ENCODE measurements around the gene ABCA3. TPM values are rescaled to one million over a fixed set of nuclear protein-coding genes. Genes with fewer than 3 reads are reported as not detected.

ABCA3 gene
- total RNA-seq, 4 donors from 2014 or later = 1.3 to 18.7 (median 4.7) TPM

DNA sequence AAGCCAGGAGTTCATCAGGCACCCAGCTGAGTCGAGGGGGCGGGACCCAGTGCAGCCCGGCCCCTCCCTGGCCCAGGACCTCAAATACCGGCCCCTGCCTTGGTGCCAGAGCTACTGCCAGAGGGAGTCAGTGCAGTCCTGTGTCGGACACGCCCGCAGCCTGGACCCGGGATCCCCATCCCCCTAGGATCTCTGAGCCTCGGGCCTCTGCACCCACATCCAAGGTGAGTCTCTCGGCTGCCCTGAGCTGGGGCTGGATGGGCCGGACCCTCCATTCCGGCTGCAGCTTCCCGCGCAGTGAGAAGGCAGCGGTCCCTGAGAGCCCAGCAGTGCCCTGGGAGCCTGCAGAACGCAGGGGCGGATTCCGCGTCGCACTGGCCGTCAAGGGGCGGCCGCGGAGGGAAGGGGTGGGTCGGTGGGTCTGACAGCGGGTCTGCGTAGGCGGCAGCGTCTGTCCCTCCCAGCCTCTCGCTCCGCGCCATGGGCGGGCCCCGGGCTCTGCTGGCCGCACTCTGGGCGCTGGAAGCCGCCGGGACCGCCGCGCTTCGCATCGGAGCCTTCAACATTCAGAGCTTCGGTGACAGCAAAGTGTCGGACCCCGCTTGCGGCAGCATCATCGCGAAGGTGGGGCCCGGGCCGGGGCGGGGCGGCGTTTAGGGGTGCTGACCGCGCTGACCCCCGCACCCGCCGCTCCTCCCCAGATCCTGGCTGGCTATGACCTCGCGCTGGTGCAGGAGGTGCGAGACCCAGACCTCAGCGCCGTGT, 104.0 kb downstream of the ABCA3 start, which contains the start of gene DNASE1L2:
Gene DNASE1L2 (plus strand): TSS at position 108 of the 765 bp plus-strand sequence. CDS start 373 bp downstream, at position 481.
- no peak for TF ChIP-seq CTCF (IDR thresholded peaks at IDR 0.05)
- no peak for TF ChIP-seq POLR2A (IDR thresholded peaks at IDR 0.05)
- Histone ChIP-seq H3K36me3 (no peaks in the 10 kb centered on the region), H3K27me3 (peaks cover 5 to 7% of the 10 kb centered on the region in 2 donors), H3K27ac (no peak within 1 kb of the TSS), H3K9me3 (no peaks in the 10 kb centered on the region), H3K4me3 (no peak within 1 kb of the TSS), H3K4me1 (peaks cover 0 to 12% of the 10 kb centered on the region in 2 donors)
- no peak for DNase-seq
- intact Hi-C loops (cut with DNase I; ENCODE audit: low total_unique reads) = no loop called here

DNA sequence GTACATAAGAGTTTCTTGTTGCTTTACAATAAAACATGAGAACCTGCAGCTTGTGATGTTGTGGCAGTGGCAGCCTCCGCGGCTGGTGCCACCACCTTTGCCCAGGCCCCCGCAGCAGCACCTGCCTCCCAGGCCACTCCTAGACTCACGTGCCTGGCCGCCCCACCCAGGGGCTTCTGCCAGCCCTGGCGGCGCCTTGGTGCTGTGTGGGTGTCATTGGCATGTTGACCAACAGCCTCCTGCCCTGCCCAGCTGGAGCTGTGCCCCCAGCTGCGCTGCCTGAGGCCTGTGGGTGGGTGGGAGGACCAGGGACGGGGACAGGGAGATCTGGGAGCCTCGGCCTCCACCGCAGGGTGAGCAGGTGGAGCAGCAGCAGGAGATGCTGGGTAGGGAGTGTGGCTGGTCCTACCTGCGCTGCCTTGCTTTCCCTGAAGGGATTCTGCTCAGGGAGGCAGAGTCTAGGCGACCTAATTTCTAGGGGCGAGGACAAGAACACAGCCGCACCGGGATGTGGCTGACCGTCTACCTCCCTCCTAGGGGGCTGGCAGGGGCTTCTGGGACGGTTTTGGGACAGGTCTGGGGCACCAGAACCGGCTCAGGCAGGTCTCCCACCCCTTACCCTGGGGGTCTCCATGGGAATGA, 104.7 kb downstream of the ABCA3 start:
- intact Hi-C loops (cut with DNase I; ENCODE audit: low total_unique reads) = no loop called here
- H3K9me3 ChIP-seq = no peaks in the 10 kb centered on the region
- H3K27ac ChIP-seq = no peak overlapping the region
- TF ChIP-seq CTCF (IDR thresholded peaks at IDR 0.05) (no peak), POLR2A (IDR thresholded peaks at IDR 0.05) (no peak)
- no peak overlapping the region for H3K4me3 ChIP-seq
- peaks cover 0 to 12% of the 10 kb centered on the region in 2 donors for H3K4me1 ChIP-seq
- no peak for DNase-seq
- no peaks in the 10 kb centered on the region for H3K36me3 ChIP-seq
- peaks cover 5 to 7% of the 10 kb centered on the region in 2 donors for H3K27me3 ChIP-seq

DNA sequence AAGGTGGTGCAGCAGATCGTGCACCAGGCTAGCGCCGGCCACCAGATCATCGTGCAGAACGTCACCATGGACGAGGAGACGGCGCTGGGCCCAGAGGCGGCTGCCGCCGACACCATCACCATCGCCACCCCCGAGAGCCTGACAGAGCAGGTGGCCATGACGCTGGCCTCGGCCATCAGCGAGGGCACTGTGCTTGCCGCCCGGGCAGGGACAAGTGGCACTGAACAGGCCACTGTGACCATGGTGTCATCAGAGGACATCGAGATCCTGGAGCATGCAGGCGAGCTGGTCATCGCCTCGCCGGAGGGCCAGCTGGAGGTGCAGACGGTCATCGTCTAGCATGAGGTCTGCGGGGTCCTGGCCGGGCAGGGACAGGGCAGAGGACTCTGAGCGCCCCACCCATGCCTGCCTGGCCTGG, 105.3 kb downstream of the ABCA3 start:
- no peak overlapping the region for H3K4me3 ChIP-seq
- TF ChIP-seq POLR2A (IDR thresholded peaks at IDR 0.05) = no peak
- no peaks in the 10 kb centered on the region for H3K9me3 ChIP-seq
- DNase-seq = no peak
- peaks cover 5 to 7% of the 10 kb centered on the region in 2 donors for H3K27me3 ChIP-seq
- H3K27ac ChIP-seq = no peak overlapping the region
- H3K36me3 ChIP-seq = no peaks in the 10 kb centered on the region
- peaks cover 0 to 12% of the 10 kb centered on the region in 2 donors for H3K4me1 ChIP-seq
- intact Hi-C loops (cut with DNase I; ENCODE audit: low total_unique reads) = no loop called here

DNA sequence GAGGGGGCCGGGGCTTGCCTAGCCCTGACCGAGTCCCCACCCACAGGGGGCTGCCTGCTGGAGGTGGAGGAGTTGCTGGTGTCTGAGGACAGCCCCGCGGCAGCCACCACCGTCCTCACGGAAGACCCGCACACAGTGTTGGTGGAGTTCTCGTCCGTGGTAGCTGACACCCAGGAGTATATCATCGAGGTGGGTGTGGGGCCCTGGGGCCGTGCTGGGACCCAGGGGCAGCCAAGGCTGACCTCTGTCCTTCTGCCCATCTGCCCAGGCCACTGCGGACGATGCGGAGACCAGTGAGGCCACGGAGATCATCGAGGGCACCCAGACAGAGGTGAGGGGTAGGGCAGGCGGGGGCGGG, 105.7 kb downstream of the ABCA3 start:
- Histone ChIP-seq H3K4me1 (peaks cover 0 to 12% of the 10 kb centered on the region in 2 donors), H3K27ac (no peak overlapping the region), H3K27me3 (peaks cover 5 to 7% of the 10 kb centered on the region in 2 donors), H3K4me3 (no peak overlapping the region), H3K9me3 (no peaks in the 10 kb centered on the region), H3K36me3 (no peaks in the 10 kb centered on the region)
- no peak for DNase-seq
- intact Hi-C loops (cut with DNase I; ENCODE audit: low total_unique reads) = no loop called here
- TF ChIP-seq CTCF (IDR thresholded peaks at IDR 0.05) = no peak

- TF ChIP-seq CTCF (IDR thresholded peaks at IDR 0.05) (no peak), POLR2A (IDR thresholded peaks at IDR 0.05) (no peak)
- Histone ChIP-seq H3K4me3 (no peak overlapping the region), H3K9me3 (no peaks in the 10 kb centered on the region), H3K4me1 (peaks cover 0 to 12% of the 10 kb centered on the region in 2 donors), H3K27ac (no peak overlapping the region), H3K36me3 (no peaks in the 10 kb centered on the region), H3K27me3 (peaks cover 5 to 7% of the 10 kb centered on the region in 2 donors)
- DNase-seq = no peak
- intact Hi-C loops (cut with DNase I; ENCODE audit: low total_unique reads) = no loop called here
Observed at GRCh38 chr16:2233872-2234812, 106.4 kb downstream of the ABCA3 start.
